Liver (tissue), 9 donors: ENCODE data around the gene HLA-F. TPM values are rescaled to one million over a fixed set of nuclear protein-coding genes. Genes with fewer than 3 reads are reported as not detected.

Experiments
- DNase-seq: peaks from one replicate; pipeline ENCODE4 v3.0.0-alpha.2; 2017; ENCODE audit warnings: low spot score
- H3K27ac ChIP-seq, 2 donors: one replicate each; pipeline ENCODE4 v1.7.0; 2013; ENCODE audit warnings: inconsistent platforms in 2 of 2, low read length in 2 of 2, control low read depth in 1 of 2, low read depth in 1 of 2, mild to moderate bottlenecking in 1 of 2
- H3K27me3 ChIP-seq, 4 donors: one replicate each; pipeline versions ENCODE4 v1.6.1 to v1.7.0; 2013; ENCODE audit warnings: low read length in 3 of 4, inconsistent platforms in 1 of 4, mild to moderate bottlenecking in 1 of 4, moderate library complexity in 1 of 4; ENCODE audit not compliant: control insufficient read depth in 4 of 4, insufficient read depth in 4 of 4
- H3K36me3 ChIP-seq, 4 donors: one replicate each; pipeline versions ENCODE4 v1.6.1 to v1.7.0; 2013; ENCODE audit warnings: low read length in 3 of 4, mild to moderate bottlenecking in 3 of 4, low read depth in 1 of 4, moderate library complexity in 1 of 4; ENCODE audit not compliant: control insufficient read depth in 4 of 4, insufficient read depth in 3 of 4
- H3K4me1 ChIP-seq, 4 donors: one replicate each; pipeline versions ENCODE4 v1.6.1 to v1.7.0; 2013; ENCODE audit warnings: low read length in 3 of 4, mild to moderate bottlenecking in 3 of 4, moderate library complexity in 1 of 4; ENCODE audit not compliant: control insufficient read depth in 4 of 4, insufficient read depth in 4 of 4
- H3K4me3 ChIP-seq, 3 donors: one replicate each; pipeline versions ENCODE4 v1.6.1 to v1.7.0; 2013; ENCODE audit warnings: low read length in 3 of 3, control low read depth in 1 of 3, low read depth in 1 of 3, mild to moderate bottlenecking in 1 of 3
- H3K9ac ChIP-seq, 2 donors: one replicate each; pipeline ENCODE4 v1.7.0; 2013; ENCODE audit warnings: low read length in 2 of 2, mild to moderate bottlenecking in 2 of 2, moderate library complexity in 2 of 2, control low read depth in 1 of 2, low read depth in 1 of 2
- H3K9me3 ChIP-seq, 4 donors: one replicate each; pipeline versions ENCODE4 v1.6.1 to v1.7.0; 2013; ENCODE audit warnings: low read length in 3 of 4; ENCODE audit not compliant: control insufficient read depth in 4 of 4
- EGR1 ChIP-seq, 2 donors: IDR thresholded peaks; 2 replicates each; pipeline ENCODE4 v1.6.1; 2016 to 2018; ENCODE audit warnings: antibody characterized with exemption in 2 of 2, low read depth in 2 of 2
- FOXA1 ChIP-seq: IDR thresholded peaks from 2 replicates; pipeline ENCODE4 v1.6.1; 2016; ENCODE audit warnings: antibody characterized with exemption
- GABPA ChIP-seq, 2 donors: IDR thresholded peaks in 1 of 2; conservative IDR thresholded peaks in 1 of 2; 2 replicates each; pipeline ENCODE4 v1.6.1; 2016; ENCODE audit warnings: antibody characterized with exemption in 2 of 2, mild to moderate bottlenecking in 1 of 2, moderate library complexity in 1 of 2
- HNF4A ChIP-seq, 2 donors: conservative IDR thresholded peaks; 2 replicates each; pipeline ENCODE4 v1.6.1; 2016; ENCODE audit warnings: antibody characterized with exemption in 2 of 2, mild to moderate bottlenecking in 2 of 2
- HNF4G ChIP-seq: IDR thresholded peaks from 2 replicates; pipeline ENCODE4 v1.6.1; 2016; ENCODE audit warnings: antibody characterized with exemption
- JUND ChIP-seq, 2 donors: IDR thresholded peaks; 2 replicates each; pipeline ENCODE4 v1.6.1; 2016; ENCODE audit warnings: antibody characterized with exemption in 2 of 2
- MAX ChIP-seq: IDR thresholded peaks from 2 replicates; pipeline ENCODE4 v1.6.1; 2016; ENCODE audit warnings: antibody characterized with exemption
- RAD21 ChIP-seq, 2 donors: IDR thresholded peaks; 2 replicates each; pipeline ENCODE4 v1.6.1; 2016; ENCODE audit warnings: antibody characterized with exemption in 2 of 2, mild to moderate bottlenecking in 2 of 2
- SP1 ChIP-seq: IDR thresholded peaks from 2 replicates; pipeline ENCODE4 v1.6.1; 2018; ENCODE audit warnings: antibody characterized with exemption, mild to moderate bottlenecking
- TAF1 ChIP-seq: conservative IDR thresholded peaks from 2 replicates; pipeline ENCODE4 v1.6.1; 2016; ENCODE audit warnings: antibody characterized with exemption, mild to moderate bottlenecking
- YY1 ChIP-seq: IDR thresholded peaks from 2 replicates; pipeline ENCODE4 v1.6.1; 2016; ENCODE audit warnings: antibody characterized with exemption, mild to moderate bottlenecking
- ZBTB33 ChIP-seq: IDR thresholded peaks from 2 replicates; pipeline ENCODE4 v1.6.1; 2016; ENCODE audit warnings: antibody characterized with exemption
- WGBS: extraction: QIAGEN DNeasy Blood & Tissue Kit; methylation state at CpG from one replicate; pipeline ENCODE4 v1.1.7; 2013; 5-methylcytosine and 5-hydroxymethylcytosine counted together
- polyA plus RNA-seq, 2 donors: library from polyadenylated mRNA; stranded (reverse) in 1 of 2; unstranded in 1 of 2; fragments of 200-250 nt in 1 of 2; fragments of >200 nt in 1 of 2; fragmentation: Nextera tagmentation in 1 of 2; extraction: Ambion mirVana in 1 of 2; gene quantifications; one replicate each; pipeline versions ENCODE4 v1.2.1 to v1.2.3, GENCODE V29; 2013 to 2015
- total RNA-seq, 2 donors: library from RNA; depleted of rRNA; stranded (reverse); fragments of >200 nt; gene quantifications; one replicate each; pipeline ENCODE4 v1.2.3, GENCODE V29; 2014
- TF ChIP-seq, protein P1 (sequence below): IDR thresholded peaks from 2 replicates; pipeline ENCODE4 v1.6.1; 2016; ENCODE audit warnings: antibody characterized with exemption, mild to moderate bottlenecking
- TF ChIP-seq, protein P2 (sequence below): fragments of 150-350 bp; IDR thresholded peaks from 2 replicates; pipeline ENCODE4 v1.5.1; 2017; ENCODE audit warnings: improper control_type of control experiment, low read depth, low read length; ENCODE audit not compliant: missing input control
- donor health status: healthy.
- donor health status: healthy.
- donor health status: healthy.
- donor health status: healthy.
- donor health status: healthy.

Gene HLA-F
- total and polyA plus RNA-seq, 4 donors, result 12.1 to 53.0 (median 31.8) TPM

GRCh38 chr6:29678114-29678513, 45.1 kb upstream of the HLA-F start:
- Histone ChIP-seq H3K4me3 (no peak overlapping the region), H3K4me1 (no peaks in the 10 kb centered on the region), H3K9ac (no peak overlapping the region), H3K27ac (no peak overlapping the region), H3K36me3 (no peaks in the 10 kb centered on the region), H3K27me3 (no peaks in the 10 kb centered on the region), H3K9me3 (no peaks in the 10 kb centered on the region)
- 89% methylated on average over 5 of the region's 5 CpGs for WGBS
- DNase-seq, result no peak
- no peak for TF ChIP-seq EGR1 (IDR thresholded peaks at IDR 0.05; ENCODE audit: low read depth in 2 of 2)
- no peak for TF ChIP-seq TAF1
- TF ChIP-seq SP1, result no peak
- no peak for TF ChIP-seq MAX
- no peak for TF ChIP-seq JUND (IDR thresholded peaks at IDR 0.05)
- TF ChIP-seq, protein P1, sequence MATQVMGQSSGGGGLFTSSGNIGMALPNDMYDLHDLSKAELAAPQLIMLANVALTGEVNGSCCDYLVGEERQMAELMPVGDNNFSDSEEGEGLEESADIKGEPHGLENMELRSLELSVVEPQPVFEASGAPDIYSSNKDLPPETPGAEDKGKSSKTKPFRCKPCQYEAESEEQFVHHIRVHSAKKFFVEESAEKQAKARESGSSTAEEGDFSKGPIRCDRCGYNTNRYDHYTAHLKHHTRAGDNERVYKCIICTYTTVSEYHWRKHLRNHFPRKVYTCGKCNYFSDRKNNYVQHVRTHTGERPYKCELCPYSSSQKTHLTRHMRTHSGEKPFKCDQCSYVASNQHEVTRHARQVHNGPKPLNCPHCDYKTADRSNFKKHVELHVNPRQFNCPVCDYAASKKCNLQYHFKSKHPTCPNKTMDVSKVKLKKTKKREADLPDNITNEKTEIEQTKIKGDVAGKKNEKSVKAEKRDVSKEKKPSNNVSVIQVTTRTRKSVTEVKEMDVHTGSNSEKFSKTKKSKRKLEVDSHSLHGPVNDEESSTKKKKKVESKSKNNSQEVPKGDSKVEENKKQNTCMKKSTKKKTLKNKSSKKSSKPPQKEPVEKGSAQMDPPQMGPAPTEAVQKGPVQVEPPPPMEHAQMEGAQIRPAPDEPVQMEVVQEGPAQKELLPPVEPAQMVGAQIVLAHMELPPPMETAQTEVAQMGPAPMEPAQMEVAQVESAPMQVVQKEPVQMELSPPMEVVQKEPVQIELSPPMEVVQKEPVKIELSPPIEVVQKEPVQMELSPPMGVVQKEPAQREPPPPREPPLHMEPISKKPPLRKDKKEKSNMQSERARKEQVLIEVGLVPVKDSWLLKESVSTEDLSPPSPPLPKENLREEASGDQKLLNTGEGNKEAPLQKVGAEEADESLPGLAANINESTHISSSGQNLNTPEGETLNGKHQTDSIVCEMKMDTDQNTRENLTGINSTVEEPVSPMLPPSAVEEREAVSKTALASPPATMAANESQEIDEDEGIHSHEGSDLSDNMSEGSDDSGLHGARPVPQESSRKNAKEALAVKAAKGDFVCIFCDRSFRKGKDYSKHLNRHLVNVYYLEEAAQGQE, result no peak
- TF ChIP-seq ZBTB33, result no peak
- TF ChIP-seq GABPA (IDR thresholded peaks at IDR 0.05 in 1 of 2, conservative IDR thresholded peaks at IDR 0.05 in 1 of 2), result no peak
- no peak for TF ChIP-seq FOXA1

DNA sequence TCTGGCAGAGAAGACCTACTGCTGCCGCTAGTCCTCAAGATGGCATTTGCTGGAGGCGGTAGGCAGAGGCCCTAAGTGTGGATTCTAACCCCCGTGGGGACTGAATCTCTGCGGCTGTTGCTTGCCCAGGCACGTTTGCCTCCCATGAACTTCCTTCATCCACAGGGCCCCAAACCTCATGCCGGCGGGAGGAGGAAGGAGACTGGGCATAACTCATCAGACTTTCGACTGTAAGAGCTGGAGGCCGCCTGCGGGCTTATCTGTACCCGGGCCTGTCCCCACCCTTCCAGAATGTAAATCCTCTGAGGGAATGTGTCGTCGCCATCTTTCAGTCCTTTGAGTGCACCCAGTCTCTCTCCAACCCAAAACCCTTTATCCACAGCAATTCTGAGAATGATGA, 43.3 kb upstream of the HLA-F start:
- no peak overlapping the region for H3K27ac ChIP-seq
- TF ChIP-seq ZBTB33 (no peak), HNF4G (no peak), YY1 (no peak), HNF4A (conservative IDR thresholded peaks at IDR 0.05) (no peak), RAD21 (IDR thresholded peaks at IDR 0.05) (no peak), EGR1 (IDR thresholded peaks at IDR 0.05; ENCODE audit: low read depth in 2 of 2) (no peak), JUND (IDR thresholded peaks at IDR 0.05) (no peak), SP1 (no peak), FOXA1 (no peak), TAF1 (no peak), GABPA (IDR thresholded peaks at IDR 0.05 in 1 of 2, conservative IDR thresholded peaks at IDR 0.05 in 1 of 2) (no peak)
- TF ChIP-seq, protein P2, sequence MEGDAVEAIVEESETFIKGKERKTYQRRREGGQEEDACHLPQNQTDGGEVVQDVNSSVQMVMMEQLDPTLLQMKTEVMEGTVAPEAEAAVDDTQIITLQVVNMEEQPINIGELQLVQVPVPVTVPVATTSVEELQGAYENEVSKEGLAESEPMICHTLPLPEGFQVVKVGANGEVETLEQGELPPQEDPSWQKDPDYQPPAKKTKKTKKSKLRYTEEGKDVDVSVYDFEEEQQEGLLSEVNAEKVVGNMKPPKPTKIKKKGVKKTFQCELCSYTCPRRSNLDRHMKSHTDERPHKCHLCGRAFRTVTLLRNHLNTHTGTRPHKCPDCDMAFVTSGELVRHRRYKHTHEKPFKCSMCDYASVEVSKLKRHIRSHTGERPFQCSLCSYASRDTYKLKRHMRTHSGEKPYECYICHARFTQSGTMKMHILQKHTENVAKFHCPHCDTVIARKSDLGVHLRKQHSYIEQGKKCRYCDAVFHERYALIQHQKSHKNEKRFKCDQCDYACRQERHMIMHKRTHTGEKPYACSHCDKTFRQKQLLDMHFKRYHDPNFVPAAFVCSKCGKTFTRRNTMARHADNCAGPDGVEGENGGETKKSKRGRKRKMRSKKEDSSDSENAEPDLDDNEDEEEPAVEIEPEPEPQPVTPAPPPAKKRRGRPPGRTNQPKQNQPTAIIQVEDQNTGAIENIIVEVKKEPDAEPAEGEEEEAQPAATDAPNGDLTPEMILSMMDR, result no peak
- 83% methylated on average over 13 of the region's 13 CpGs for WGBS

More for the DNA sequence above, 43.3 kb upstream of the HLA-F start:
- Histone ChIP-seq H3K4me1 (no peaks in the 10 kb centered on the region), H3K27me3 (no peaks in the 10 kb centered on the region), H3K9ac (no peak overlapping the region), H3K36me3 (no peaks in the 10 kb centered on the region), H3K9me3 (no peaks in the 10 kb centered on the region), H3K4me3 (no peak overlapping the region)
- no peak for DNase-seq
